Common myeloid progenitor, CD34-positive (primary cell): ENCODE data around the gene KHSRP.

Source experiments
- CTCF ChIA-PET: fragments of 350-600 bp; sonication (Branson Sonifier 250); formaldehyde crosslinking; loops from one replicate; lab custom pipeline; 2021; ENCODE audit warnings: antibody characterized with exemption; lab: Charles Lee
- POLR2A ChIA-PET: fragments of 350-600 bp; sonication (Branson Sonifier 250); formaldehyde crosslinking; loops from one replicate; lab custom pipeline; 2021; ENCODE audit warnings: antibody characterized with exemption; lab: Charles Lee
- DNase-seq, 3 donors: peaks; one replicate each; pipeline versions ENCODE4 v3.0.0 to v3.0.0-alpha.2; 2013
- H3K27ac ChIP-seq, 2 experiments: 1 replicate in 1 of 2; 2 replicates in 1 of 2; pipeline ENCODE4 v1.7.0; 2013; ENCODE audit warnings: inconsistent platforms in 2 of 2, low read length in 2 of 2, mild to moderate bottlenecking in 2 of 2, low read depth in 1 of 2, moderate library complexity in 1 of 2; ENCODE audit not compliant: severe bottlenecking in 2 of 2, insufficient read depth in 1 of 2, poor library complexity in 1 of 2
- H3K27me3 ChIP-seq, 5 experiments: replicated peaks in 2 of 5; 1 replicate in 3 of 5; 2 replicates in 2 of 5; pipeline versions ENCODE4 v1.6.1 to v1.7.0; 2013; ENCODE audit warnings: low read length in 4 of 5, mild to moderate bottlenecking in 2 of 5, moderate library complexity in 2 of 5, inconsistent platforms in 1 of 5; ENCODE audit not compliant: insufficient read depth in 5 of 5, control insufficient read depth in 4 of 5
- H3K36me3 ChIP-seq, 4 experiments: 1 replicate in 2 of 4; 2 replicates in 2 of 4; pipeline versions ENCODE4 v1.6.1 to v1.7.0; 2013; ENCODE audit warnings: low read length in 3 of 4, control low read depth in 1 of 4, mild to moderate bottlenecking in 1 of 4; ENCODE audit not compliant: control insufficient read depth in 4 of 4, insufficient read depth in 4 of 4
- H3K4me1 ChIP-seq, 4 experiments: 1 replicate in 3 of 4; 2 replicates in 1 of 4; pipeline versions ENCODE4 v1.6.1 to v1.7.1; 2013; ENCODE audit warnings: low read length in 3 of 4, mild to moderate bottlenecking in 3 of 4, control low read depth in 1 of 4, inconsistent platforms in 1 of 4, moderate library complexity in 1 of 4; ENCODE audit not compliant: control insufficient read depth in 4 of 4, insufficient read depth in 4 of 4; ENCODE audit errors: control extremely low read depth in 1 of 4
- H3K4me3 ChIP-seq, 7 experiments: 1 replicate in 4 of 7; 2 replicates in 3 of 7; pipeline versions ENCODE4 v1.5.1 to v1.7.0; 2013; ENCODE audit warnings: mild to moderate bottlenecking in 7 of 7, low read length in 6 of 7, moderate library complexity in 6 of 7, inconsistent platforms in 2 of 7, low read depth in 2 of 7, control low read depth in 1 of 7; ENCODE audit not compliant: insufficient read depth in 4 of 7, control insufficient read depth in 1 of 7; ENCODE audit errors: extremely low read depth in 1 of 7
- H3K9me3 ChIP-seq, 5 experiments: 1 replicate in 4 of 5; 2 replicates in 1 of 5; pipeline versions ENCODE4 v1.6.1 to v1.7.1; 2013; ENCODE audit warnings: low read length in 4 of 5, mild to moderate bottlenecking in 2 of 5, inconsistent platforms in 1 of 5, low read depth in 1 of 5, moderate library complexity in 1 of 5; ENCODE audit not compliant: control insufficient read depth in 4 of 5, insufficient read depth in 2 of 5; ENCODE audit errors: control extremely low read depth in 1 of 5
- WGBS: methylation state at CpG from one replicate; pipeline ENCODE4 v1.1.5; 2013; ENCODE audit not compliant: insufficient coverage; 5-methylcytosine and 5-hydroxymethylcytosine counted together

The KHSRP gene

GRCh38 chr19:6372594-6373095, 52.0 kb downstream of the KHSRP start, which contains the start of gene ALKBH7:
TSS of gene ALKBH7 (plus strand) at chr19:6372794. CDS start at chr19:6372821, 27 bp downstream.
- DNase-seq, result peak; percentile 100
- ChIA-PET CTCF (interaction anchor here (0.7 kb wide), 1 partner anchor 9 kb away, joined by 3 read pairs; no protein-coding TSS in a partner anchor), POLR2A (interaction anchor here (1.5 kb wide), 1 partner anchor 11 kb away, joined by 4 read pairs; the partner anchor contains the start of gene CLPP)
- H3K27ac ChIP-seq, result peak within 1 kb of the TSS; percentile 25 to 86
- WGBS, result under 1% methylated on average over 47 of the region's 47 CpGs
- no peaks in the 10 kb centered on the region for H3K27me3 ChIP-seq
- H3K4me1 ChIP-seq, result peaks cover 1 to 11% (median 10%) of the 10 kb centered on the region in 4 experiments
- no peaks in the 10 kb centered on the region for H3K9me3 ChIP-seq
- peaks cover 8 to 27% (median 17%) of the 10 kb centered on the region in 4 experiments for H3K36me3 ChIP-seq
- peak within 1 kb of the TSS; percentile 65 to 93 (median 84) for H3K4me3 ChIP-seq

DNA sequence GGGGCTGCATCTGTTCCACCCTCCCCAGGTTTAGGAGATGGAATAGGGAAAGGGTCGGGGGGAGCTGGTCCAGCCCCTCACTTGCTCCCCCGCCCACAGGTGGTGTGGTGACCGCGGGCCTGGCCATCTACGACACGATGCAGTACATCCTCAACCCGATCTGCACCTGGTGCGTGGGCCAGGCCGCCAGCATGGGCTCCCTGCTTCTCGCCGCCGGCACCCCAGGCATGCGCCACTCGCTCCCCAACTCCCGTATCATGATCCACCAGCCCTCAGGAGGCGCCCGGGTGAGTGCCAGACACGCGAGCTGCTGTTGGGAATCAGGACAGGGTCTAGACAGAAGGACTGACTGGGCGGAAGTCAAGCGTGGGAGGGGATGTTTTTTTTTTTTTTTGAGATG, 60.3 kb downstream of the KHSRP start:
- over 99% methylated on average over 21 of the region's 21 CpGs for WGBS
- POLR2A ChIA-PET, result interaction anchor here (0.6 kb wide), 1 partner anchor 82 kb away, joined by 3 read pairs; no protein-coding TSS in a partner anchor
- CTCF ChIA-PET, result no interaction called here

More for the DNA sequence above, 60.3 kb downstream of the KHSRP start:
- no peak overlapping the region for H3K4me3 ChIP-seq
- no peaks in the 10 kb centered on the region for H3K9me3 ChIP-seq
- no peaks in the 10 kb centered on the region for H3K27me3 ChIP-seq
- H3K4me1 ChIP-seq, result peaks cover 0 to 12% (median 10%) of the 10 kb centered on the region in 4 experiments
- no peak overlapping the region for H3K27ac ChIP-seq
- no peak for DNase-seq
- H3K36me3 ChIP-seq, result peaks cover 18 to 45% (median 30%) of the 10 kb centered on the region in 4 experiments
